ENCODE measurements around the gene NKAIN2. TPM values are rescaled to one million over a fixed set of nuclear protein-coding genes. Genes with fewer than 3 reads are reported as not detected.

Gene NKAIN2
- total RNA-seq, 1 donor from 2014 or later: not detected

GRCh38 chr6:124567401-124567800 is 763.7 kb downstream of the NKAIN2 start:
- no peak for DNase-seq (ENCODE audit: low read depth in 2 of 2)

GRCh38 chr6:124573953-124574352 is 770.3 kb downstream of the NKAIN2 start:
- no peak for DNase-seq (ENCODE audit: low read depth in 2 of 2)

- no peak for DNase-seq (ENCODE audit: low read depth in 2 of 2)
Measured at GRCh38 chr6:124577734-124578281, 774.1 kb downstream of the NKAIN2 start.

- no peak for DNase-seq (ENCODE audit: low read depth in 2 of 2)
Measured at GRCh38 chr6:124590001-124590400, 786.3 kb downstream of the NKAIN2 start.

- DNase-seq (ENCODE audit: low read depth in 2 of 2): no peak
Measured at GRCh38 chr6:124599656-124600055, 796.0 kb downstream of the NKAIN2 start.

GRCh38 chr6:124604719-124605118 is 801.1 kb downstream of the NKAIN2 start:
- no peak for DNase-seq (ENCODE audit: low read depth in 2 of 2)

GRCh38 chr6:124607119-124607627 is 803.5 kb downstream of the NKAIN2 start:
- no peak for DNase-seq (ENCODE audit: low read depth in 2 of 2)

- no peak for DNase-seq (ENCODE audit: low read depth in 2 of 2)
Measured at GRCh38 chr6:124613031-124613430, 809.4 kb downstream of the NKAIN2 start.

- no peak for DNase-seq (ENCODE audit: low read depth in 2 of 2)
Measured at GRCh38 chr6:124622351-124622750, 818.7 kb downstream of the NKAIN2 start.

GRCh38 chr6:124633655-124634054 is 830.0 kb downstream of the NKAIN2 start:
- DNase-seq (ENCODE audit: low read depth in 2 of 2): no peak

GRCh38 chr6:124640432-124640831 is 836.8 kb downstream of the NKAIN2 start:
- no peak for DNase-seq (ENCODE audit: low read depth in 2 of 2)

- no peak for DNase-seq (ENCODE audit: low read depth in 2 of 2)
Measured at GRCh38 chr6:124655866-124656265, 852.2 kb downstream of the NKAIN2 start.

- no peak for DNase-seq (ENCODE audit: low read depth in 2 of 2)
Measured at GRCh38 chr6:124658053-124658452, 854.4 kb downstream of the NKAIN2 start.

GRCh38 chr6:124659427-124659826 is 855.8 kb downstream of the NKAIN2 start:
- DNase-seq (ENCODE audit: low read depth in 2 of 2): no peak

- DNase-seq (ENCODE audit: low read depth in 2 of 2): no peak
Measured at GRCh38 chr6:124660185-124660584, 856.5 kb downstream of the NKAIN2 start.

GRCh38 chr6:124661097-124661661 is 857.5 kb downstream of the NKAIN2 start:
- DNase-seq (ENCODE audit: low read depth in 2 of 2): no peak

GRCh38 chr6:124668028-124668427 is 864.4 kb downstream of the NKAIN2 start:
- no peak for DNase-seq (ENCODE audit: low read depth in 2 of 2)

GRCh38 chr6:124669713-124670480 is 866.2 kb downstream of the NKAIN2 start:
- DNase-seq (ENCODE audit: low read depth in 2 of 2): no peak

GRCh38 chr6:124670801-124671200 is 867.1 kb downstream of the NKAIN2 start:
- no peak for DNase-seq (ENCODE audit: low read depth in 2 of 2)

GRCh38 chr6:124671324-124671723 is 867.7 kb downstream of the NKAIN2 start:
- no peak for DNase-seq (ENCODE audit: low read depth in 2 of 2)

- no peak for DNase-seq (ENCODE audit: low read depth in 2 of 2)
Measured at GRCh38 chr6:124674042-124674441, 870.4 kb downstream of the NKAIN2 start.

GRCh38 chr6:124676033-124676432 is 872.4 kb downstream of the NKAIN2 start:
- no peak for DNase-seq (ENCODE audit: low read depth in 2 of 2)

- DNase-seq (ENCODE audit: low read depth in 2 of 2): no peak
Measured at GRCh38 chr6:124677874-124678273, 874.2 kb downstream of the NKAIN2 start.

Measured in dermis microvascular lymphatic vessel endothelial cell (primary cell).